ENCODE results near the gene CLDN1. TPM values are rescaled to one million over a fixed set of nuclear protein-coding genes. Genes with fewer than 3 reads are reported as not detected.

CLDN1 gene
- total and polyA plus RNA-seq, 2 of the 4 experiments (the other 2 are of a cell fraction): 4.7 to 7.3 TPM

GRCh38 chr3:190314741-190315140 is 7.5 kb downstream of the CLDN1 start:
- dilution Hi-C loops (cut with HindIII; ENCODE audit: low sequenced_read_pairs, unreplicated experiment): no loop called here
- Histone ChIP-seq H3K9me1 (ENCODE audit: insufficient read depth, low read length) (no peaks in the 10 kb centered on the region), H2BK20ac (ENCODE audit: low read depth, low read length) (no peak overlapping the region), H3K23ac (ENCODE audit: low read depth, low read length) (no peak overlapping the region), H3K14ac (replicated peaks; ENCODE audit: low read depth, low read length) (no peak overlapping the region), H3K79me1 (ENCODE audit: low read depth in 1 of 2, low read length in 2 of 2) (peaks cover 6 to 33% of the 10 kb centered on the region in 2 experiments; a peak in 3 of 4 replicates), H4K20me1 (ENCODE audit: insufficient read depth, low read length) (no peaks in the 10 kb centered on the region; the same call in 1 of the 2 replicates), H3K9me3 (ENCODE audit: control insufficient read depth, insufficient read depth, low read length) (no peaks in the 10 kb centered on the region), H3K9ac (ENCODE audit: low read depth, low read length) (no peak overlapping the region), H4K5ac (ENCODE audit: low read depth, low read length) (no peak overlapping the region), H2BK15ac (ENCODE audit: low read depth, low read length) (no peak overlapping the region), H2BK5ac (ENCODE audit: low read depth, low read length, poor library complexity, severe bottlenecking) (no peak overlapping the region), H2AK9ac (replicated peaks; ENCODE audit: low read depth, low read length, poor library complexity) (no peak overlapping the region), H4K8ac (ENCODE audit: low read depth in 2 of 2, low read length in 2 of 2) (peak overlapping the region in 1 of 2 experiments; percentile 56; a peak in 1 of 4 replicates), H3K36me3 (ENCODE audit: control insufficient read depth, insufficient read depth, low read length) (no peaks in the 10 kb centered on the region; the same call in 1 of the 2 replicates), H2AFZ (replicated peaks; ENCODE audit: low read length, poor library complexity) (no peak overlapping the region), H3K56ac (ENCODE audit: extremely low read depth, insufficient read depth, low read length) (no peak overlapping the region), H3K4me3 (ENCODE audit: insufficient read depth, low read depth, low read length) (no peak overlapping the region), H2AK5ac (ENCODE audit: low read depth, low read length) (no peak overlapping the region), H3K27ac (ENCODE audit: insufficient read depth, low read length) (no peak overlapping the region), H4K91ac (ENCODE audit: insufficient read depth, low read depth, low read length) (no peak overlapping the region), H3K4ac (ENCODE audit: low read depth, low read length) (no peak overlapping the region), H3K4me2 (ENCODE audit: low read depth, low read length) (no peak overlapping the region), H3K4me1 (ENCODE audit: control insufficient read depth, insufficient read depth, low read length) (no peaks in the 10 kb centered on the region; the same call in 1 of the 2 replicates), H3K27me3 (ENCODE audit: control insufficient read depth, insufficient read depth, low read length) (no peaks in the 10 kb centered on the region), H3K18ac (ENCODE audit: low read depth, low read length) (no peak overlapping the region), H2BK120ac (ENCODE audit: low read depth, low read length) (no peak overlapping the region)
- ATAC-seq (ENCODE audit: low read depth) (no peak), DNase-seq (no peak)
- peak; percentile 36 for TF ChIP-seq CEBPB (IDR thresholded peaks at IDR 0.05; ENCODE audit: low read depth, low read length)
- no peak for TF ChIP-seq MXI1 (IDR thresholded peaks at IDR 0.05; ENCODE audit: borderline replicate concordance, low read depth, low read length)
- in situ Hi-C loops (cut with MboI; ENCODE audit: low sequenced_read_pairs): loop anchor here (5.0 kb wide), 1 partner anchor 92 kb away; no protein-coding TSS in a partner anchor
- intact Hi-C loops (cut with micrococcal nuclease): no loop called here
- BruUV-seq (replicated peaks): no TSS peak
- ChIA-PET POLR2A (ENCODE audit: unreplicated experiment) (no interaction called here), CTCF (no interaction called here)
- WGBS, 2 experiments (ENCODE audit: extremely low coverage in 2 of 2, insufficient read length in 1 of 2): no CpG with 5 or more reads among the region's 1 CpG

All from IMR-90 (cell line).